Mesenchymal stem cell (in vitro differentiated cells and primary cell): ENCODE results near the gene DNM1L.
"Not testable (repeated sequence)": the region's sequence is repeated elsewhere in the genome, so short reads cannot be mapped to it uniquely, and the experiment has no call there.

Source experiments
- DNase-seq: peaks from one replicate; pipeline ENCODE4 v3.0.0-alpha.2; 2013
- H2AFZ ChIP-seq: one replicate; pipeline ENCODE4 v1.6.1; 2013; ENCODE audit warnings: low read depth, mild to moderate bottlenecking, control low read depth, inconsistent platforms, low read length, moderate library complexity
- H2AK5ac ChIP-seq: 2 replicates; pipeline ENCODE4 v1.6.1; 2013; ENCODE audit warnings: low read length, moderate library complexity, mild to moderate bottlenecking, inconsistent platforms; ENCODE audit not compliant: severe bottlenecking
- H2BK120ac ChIP-seq: one replicate; pipeline ENCODE4 v1.6.1; 2013; ENCODE audit warnings: low read depth, mild to moderate bottlenecking, inconsistent platforms, low read length, moderate library complexity
- H2BK12ac ChIP-seq, 2 experiments: one replicate each; pipeline ENCODE4 v1.6.1; 2013; ENCODE audit warnings: inconsistent platforms in 2 of 2, low read length in 2 of 2, mild to moderate bottlenecking in 2 of 2, moderate library complexity in 2 of 2, control low read depth in 1 of 2
- H2BK15ac ChIP-seq: one replicate; pipeline ENCODE4 v1.6.1; 2013; ENCODE audit warnings: mild to moderate bottlenecking, low read depth, inconsistent platforms; ENCODE audit not compliant: poor library complexity, severe bottlenecking
- H2BK5ac ChIP-seq: 2 replicates; pipeline ENCODE4 v1.6.1; 2013; ENCODE audit warnings: low read depth, mild to moderate bottlenecking, low read length, control low read depth, inconsistent platforms; ENCODE audit not compliant: poor library complexity, severe bottlenecking
- H3K14ac ChIP-seq, 2 experiments: one replicate each; pipeline ENCODE4 v1.6.1; 2013; ENCODE audit warnings: inconsistent platforms in 2 of 2, low read length in 2 of 2, control low read depth in 1 of 2, mild to moderate bottlenecking in 1 of 2, moderate library complexity in 1 of 2
- H3K18ac ChIP-seq, 2 experiments: one replicate each; pipeline ENCODE4 v1.6.1; 2013; ENCODE audit warnings: inconsistent platforms in 2 of 2, low read length in 2 of 2, control low read depth in 1 of 2, low read depth in 1 of 2, mild to moderate bottlenecking in 1 of 2
- H3K23ac ChIP-seq, 2 experiments: one replicate each; pipeline ENCODE4 v1.6.1; 2013; ENCODE audit warnings: inconsistent platforms in 2 of 2, low read length in 2 of 2, mild to moderate bottlenecking in 2 of 2, moderate library complexity in 2 of 2, control low read depth in 1 of 2
- H3K27ac ChIP-seq: 2 replicates; pipeline ENCODE4 v1.5.1; 2013; ENCODE audit warnings: mild to moderate bottlenecking, moderate library complexity, low read length, control low read depth, inconsistent platforms; ENCODE audit not compliant: poor library complexity, severe bottlenecking
- H3K27me3 ChIP-seq, 2 experiments: 2 replicates each; pipeline versions ENCODE4 v1.6.1 to v1.7.0; 2013; ENCODE audit warnings: low read length in 2 of 2, mild to moderate bottlenecking in 2 of 2, moderate library complexity in 2 of 2, control low read depth in 1 of 2, inconsistent platforms in 1 of 2; ENCODE audit not compliant: control insufficient read depth in 1 of 2, insufficient read depth in 1 of 2
- H3K36me3 ChIP-seq, 2 experiments: 2 replicates each; pipeline versions ENCODE4 v1.6.1 to v1.7.0; 2013; ENCODE audit warnings: low read length in 2 of 2, control low read depth in 1 of 2, inconsistent platforms in 1 of 2, low read depth in 1 of 2, mild to moderate bottlenecking in 1 of 2; ENCODE audit not compliant: insufficient read depth in 2 of 2, control insufficient read depth in 1 of 2
- H3K4ac ChIP-seq, 2 experiments: one replicate each; pipeline ENCODE4 v1.6.1; 2013; ENCODE audit warnings: inconsistent platforms in 2 of 2, low read length in 2 of 2, mild to moderate bottlenecking in 2 of 2, moderate library complexity in 2 of 2, control low read depth in 1 of 2, low read depth in 1 of 2
- H3K4me1 ChIP-seq: 2 replicates; pipeline ENCODE4 v1.6.1; 2013; ENCODE audit warnings: low read depth, low read length, control low read depth; ENCODE audit not compliant: control insufficient read depth, insufficient read depth
- H3K4me2 ChIP-seq: 2 replicates; pipeline ENCODE4 v1.6.1; 2013; ENCODE audit warnings: low read length, mild to moderate bottlenecking, inconsistent platforms; ENCODE audit not compliant: poor library complexity, severe bottlenecking
- H3K4me3 ChIP-seq, 2 experiments: 2 replicates each; pipeline versions ENCODE4 v1.5.1 to v1.7.0; 2013; ENCODE audit warnings: low read length in 2 of 2, mild to moderate bottlenecking in 2 of 2, control low read depth in 1 of 2, low read depth in 1 of 2; ENCODE audit not compliant: insufficient read depth in 1 of 2
- H3K79me1 ChIP-seq: replicated peaks from 2 replicates; pipeline ENCODE4 v1.6.1; 2013; ENCODE audit warnings: mild to moderate bottlenecking, control low read depth, low read length, inconsistent platforms; ENCODE audit not compliant: poor library complexity, severe bottlenecking
- H3K9ac ChIP-seq: 2 replicates; pipeline ENCODE4 v1.7.0; 2013; ENCODE audit warnings: mild to moderate bottlenecking, low read length, moderate library complexity
- H3K9me3 ChIP-seq: 2 replicates; pipeline ENCODE4 v1.7.0; 2013; ENCODE audit warnings: mild to moderate bottlenecking, low read length; ENCODE audit not compliant: control insufficient read depth
- H4K8ac ChIP-seq: one replicate; pipeline ENCODE4 v1.6.1; 2013; ENCODE audit warnings: inconsistent platforms, mild to moderate bottlenecking, low read length, moderate library complexity
- H4K91ac ChIP-seq: one replicate; pipeline ENCODE4 v1.6.1; 2013; ENCODE audit warnings: mild to moderate bottlenecking, low read length, inconsistent platforms
- WGBS: methylation state at CpG from one replicate; pipeline ENCODE4 v1.1.7; 2013; ENCODE audit warnings: mixed read lengths; 5-methylcytosine and 5-hydroxymethylcytosine counted together

Gene DNM1L

GRCh38 chr12:32725308-32725707, 46.2 kb downstream of the DNM1L start:
- not testable (repeated sequence) for H4K8ac ChIP-seq, DNase-seq, H4K91ac ChIP-seq, H3K14ac ChIP-seq, H3K4me2 ChIP-seq, H2BK15ac ChIP-seq, H3K4me1 ChIP-seq, H3K4ac ChIP-seq, H3K9ac ChIP-seq, H2BK5ac ChIP-seq, H3K23ac ChIP-seq, H3K18ac ChIP-seq, H3K4me3 ChIP-seq, H2BK12ac ChIP-seq, H3K27ac ChIP-seq, H2BK120ac ChIP-seq, H2AFZ ChIP-seq, H2AK5ac ChIP-seq, H3K9me3 ChIP-seq, H3K27me3 ChIP-seq
- Histone ChIP-seq H3K36me3 (peaks cover 12 to 80% of the 10 kb centered on the region in 2 experiments), H3K79me1 (peaks cover 14% of the 10 kb centered on the region)
- WGBS: 98% methylated on average over 3 of the region's 3 CpGs

GRCh38 chr12:32726286-32726685, 47.2 kb downstream of the DNM1L start:
- Histone ChIP-seq H3K27ac (no peak overlapping the region), H3K23ac (no peak overlapping the region), H2AFZ (no peak overlapping the region), H2BK15ac (no peak overlapping the region), H4K8ac (no peak overlapping the region), H3K14ac (no peak overlapping the region), H2BK120ac (no peak overlapping the region), H3K4me1 (no peaks in the 10 kb centered on the region), H3K18ac (no peak overlapping the region), H3K9me3 (no peaks in the 10 kb centered on the region), H3K4me3 (no peak overlapping the region), H3K36me3 (peaks cover 14 to 80% of the 10 kb centered on the region in 2 experiments), H2BK12ac (no peak overlapping the region), H2BK5ac (no peak overlapping the region), H3K27me3 (no peaks in the 10 kb centered on the region), H2AK5ac (no peak overlapping the region), H3K9ac (no peak overlapping the region), H3K4me2 (no peak overlapping the region), H4K91ac (no peak overlapping the region), H3K4ac (no peak overlapping the region), H3K79me1 (peaks cover 17% of the 10 kb centered on the region)
- DNase-seq: no peak
- WGBS: 99% methylated on average over 2 of the region's 2 CpGs

- H3K14ac ChIP-seq: no peak overlapping the region
- H2AFZ ChIP-seq: no peak overlapping the region
- peaks cover 11% of the 10 kb centered on the region for H3K79me1 ChIP-seq
- no peaks in the 10 kb centered on the region for H3K9me3 ChIP-seq
- H2BK15ac ChIP-seq: no peak overlapping the region
- H3K9ac ChIP-seq: no peak overlapping the region
- H2BK5ac ChIP-seq: no peak overlapping the region
- no peak overlapping the region for H3K4ac ChIP-seq
- no peak overlapping the region for H3K23ac ChIP-seq
- no peaks in the 10 kb centered on the region for H3K27me3 ChIP-seq
- DNase-seq: no peak
- no peak overlapping the region for H3K4me2 ChIP-seq
- no peak overlapping the region for H2AK5ac ChIP-seq
- H4K91ac ChIP-seq: no peak overlapping the region
- H3K27ac ChIP-seq: no peak overlapping the region
- no peaks in the 10 kb centered on the region for H3K4me1 ChIP-seq
- H2BK120ac ChIP-seq: no peak overlapping the region
- H3K18ac ChIP-seq: no peak overlapping the region
- WGBS: 94% methylated on average over 3 of the region's 3 CpGs
- H4K8ac ChIP-seq: no peak overlapping the region
- no peak overlapping the region for H2BK12ac ChIP-seq
- H3K36me3 ChIP-seq: peaks cover 9 to 80% of the 10 kb centered on the region in 2 experiments
- H3K4me3 ChIP-seq: no peak overlapping the region
Measured at GRCh38 chr12:32727237-32727636, 48.1 kb downstream of the DNM1L start.

GRCh38 chr12:32734952-32735351, 55.9 kb downstream of the DNM1L start:
- 100% methylated on average over 1 of the region's 1 CpG for WGBS
- Histone ChIP-seq H2BK120ac (no peak overlapping the region), H3K4me3 (no peak overlapping the region), H3K14ac (no peak overlapping the region), H3K23ac (no peak overlapping the region), H3K27ac (no peak overlapping the region), H2BK5ac (no peak overlapping the region), H2BK12ac (no peak overlapping the region), H2BK15ac (no peak overlapping the region), H2AK5ac (no peak overlapping the region), H3K9ac (no peak overlapping the region), H3K9me3 (no peaks in the 10 kb centered on the region), H3K18ac (no peak overlapping the region), H3K4ac (no peak overlapping the region), H4K8ac (no peak overlapping the region), H3K4me2 (no peak overlapping the region), H4K91ac (no peak overlapping the region), H3K27me3 (no peaks in the 10 kb centered on the region), H3K79me1 (peaks cover 15% of the 10 kb centered on the region), H3K4me1 (no peaks in the 10 kb centered on the region), H2AFZ (no peak overlapping the region), H3K36me3 (peaks cover 15 to 91% of the 10 kb centered on the region in 2 experiments)
- no peak for DNase-seq
